GM10847 (cell line): Measurements from ENCODE around the gene OR2Y1.

Source experiments
- POLR2A ChIP-seq: IDR thresholded peaks from 2 replicates; pipeline ENCODE4 v1.6.1; 2011; ENCODE audit not compliant: insufficient read length; ENCODE audit errors: extremely low read depth

OR2Y1 gene

GRCh38 chr5:180744253-180744652 lies 4.4 kb upstream of the OR2Y1 start:
- TF ChIP-seq POLR2A: no peak

- TF ChIP-seq POLR2A: no peak
Measured at GRCh38 chr5:180742727-180743126, 2.9 kb upstream of the OR2Y1 start.

DNA sequence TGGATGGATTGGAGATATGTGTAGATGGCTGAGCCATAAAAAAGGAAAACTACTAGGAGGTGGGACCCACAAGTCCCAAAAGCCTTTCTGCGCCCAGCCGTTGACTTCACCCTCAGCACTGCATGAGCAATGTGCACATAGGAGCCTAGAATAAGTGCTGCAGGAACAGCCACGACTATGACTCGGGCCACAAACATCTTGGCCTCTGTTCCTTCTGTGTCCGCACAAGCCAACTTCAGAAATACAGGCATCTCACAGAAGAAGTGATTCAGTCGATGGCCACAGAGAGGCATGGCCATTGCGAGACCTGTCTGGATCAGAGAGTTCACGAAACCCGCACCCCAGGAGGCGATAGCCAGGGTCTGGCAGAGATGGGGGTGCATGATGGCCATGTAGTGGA lies 587 bp downstream of the OR2Y1 start:
- no peak for TF ChIP-seq POLR2A

- no peak for TF ChIP-seq POLR2A
Measured at GRCh38 chr5:180736536-180736935, 3.3 kb downstream of the OR2Y1 start.

DNA sequence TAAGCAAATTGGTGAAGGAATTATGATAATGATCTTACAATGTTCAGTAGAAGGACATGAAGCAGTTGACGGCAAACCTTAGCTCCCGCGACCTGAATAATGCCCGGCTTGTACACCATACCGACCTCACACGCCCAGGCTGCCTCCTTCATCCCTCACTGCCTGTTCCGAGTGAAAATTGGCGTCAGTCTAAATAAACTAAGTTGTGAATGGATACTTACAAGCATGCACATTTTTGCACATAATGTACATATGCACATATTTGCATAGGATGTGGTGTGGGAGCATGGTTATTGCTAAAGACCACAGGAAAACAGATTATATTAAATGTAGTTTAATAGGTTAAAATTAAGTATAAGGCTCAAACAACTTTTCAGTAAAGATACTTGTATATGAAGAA lies 14.9 kb downstream of the OR2Y1 start:
- no peak for TF ChIP-seq POLR2A

DNA sequence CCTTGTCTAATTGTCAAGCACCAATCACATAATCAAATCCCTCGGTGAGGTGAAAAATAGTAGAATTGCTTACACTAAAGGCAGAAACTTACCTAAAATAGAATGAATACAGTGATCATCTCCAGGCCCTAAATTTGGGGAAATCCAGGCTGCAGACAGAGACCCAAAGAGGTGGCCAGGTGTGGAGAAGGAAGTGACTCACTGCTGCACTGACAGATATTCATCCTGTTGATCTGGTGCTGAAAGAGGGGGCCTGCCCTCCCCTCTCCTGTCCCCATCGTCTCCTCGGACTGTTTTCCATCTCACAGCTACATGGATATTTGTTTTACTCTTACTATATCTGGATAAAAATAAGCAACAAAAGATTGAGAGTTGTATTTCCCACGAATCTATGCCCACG lies 15.9 kb downstream of the OR2Y1 start:
- no peak for TF ChIP-seq POLR2A

- TF ChIP-seq POLR2A: no peak
Measured at GRCh38 chr5:180720486-180720885, 19.4 kb downstream of the OR2Y1 start.

GRCh38 chr5:180719781-180720180 lies 20.1 kb downstream of the OR2Y1 start:
- TF ChIP-seq POLR2A: no peak

GRCh38 chr5:180718810-180719453 lies 20.9 kb downstream of the OR2Y1 start:
- no peak for TF ChIP-seq POLR2A

DNA sequence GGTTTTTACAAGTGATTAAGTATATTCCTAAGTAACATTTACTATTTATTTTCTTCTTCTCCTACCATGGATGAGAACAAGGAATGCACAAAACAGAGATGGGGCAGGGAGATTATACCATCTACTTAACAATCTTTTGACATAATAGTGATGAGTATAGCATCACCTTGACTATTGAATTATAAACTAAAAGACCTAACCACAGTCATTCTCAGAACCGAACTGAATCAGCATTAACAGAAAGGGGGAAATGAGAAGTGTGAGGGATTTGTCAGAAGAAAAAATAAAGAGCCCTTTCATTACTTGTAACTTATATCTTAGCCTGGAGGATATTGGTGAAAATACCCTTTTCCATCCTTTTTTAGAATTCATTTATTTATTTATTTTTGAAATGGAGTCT lies 21.9 kb downstream of the OR2Y1 start:
- no peak for TF ChIP-seq POLR2A

- TF ChIP-seq POLR2A: no peak
Measured at GRCh38 chr5:180704362-180704761, 35.5 kb downstream of the OR2Y1 start.

- no peak for TF ChIP-seq POLR2A
Measured at GRCh38 chr5:180703912-180704311, 35.9 kb downstream of the OR2Y1 start.

- no peak for TF ChIP-seq POLR2A
Measured at GRCh38 chr5:180699042-180699441, 40.8 kb downstream of the OR2Y1 start.

DNA sequence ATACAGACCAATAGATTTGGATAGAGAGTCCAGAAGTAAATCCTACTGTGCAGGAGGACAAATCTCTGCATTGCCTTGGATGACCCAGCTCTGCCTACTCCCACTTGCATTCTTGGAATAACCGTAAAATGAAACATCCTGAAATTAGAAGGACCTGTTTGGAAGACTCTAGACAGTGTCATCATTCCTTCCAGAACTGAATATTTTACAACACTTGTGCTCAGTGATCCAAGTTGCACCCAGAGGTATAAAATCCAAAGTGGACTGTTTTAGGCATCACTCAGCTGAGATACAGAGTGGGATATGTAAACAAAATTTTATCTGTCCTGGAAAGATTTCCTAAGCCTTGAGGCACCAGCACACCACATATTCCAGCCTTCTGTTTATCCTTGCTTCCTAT lies 43.7 kb downstream of the OR2Y1 start:
- TF ChIP-seq POLR2A: no peak

- TF ChIP-seq POLR2A: no peak
Measured at GRCh38 chr5:180692429-180692828, 47.4 kb downstream of the OR2Y1 start.

DNA sequence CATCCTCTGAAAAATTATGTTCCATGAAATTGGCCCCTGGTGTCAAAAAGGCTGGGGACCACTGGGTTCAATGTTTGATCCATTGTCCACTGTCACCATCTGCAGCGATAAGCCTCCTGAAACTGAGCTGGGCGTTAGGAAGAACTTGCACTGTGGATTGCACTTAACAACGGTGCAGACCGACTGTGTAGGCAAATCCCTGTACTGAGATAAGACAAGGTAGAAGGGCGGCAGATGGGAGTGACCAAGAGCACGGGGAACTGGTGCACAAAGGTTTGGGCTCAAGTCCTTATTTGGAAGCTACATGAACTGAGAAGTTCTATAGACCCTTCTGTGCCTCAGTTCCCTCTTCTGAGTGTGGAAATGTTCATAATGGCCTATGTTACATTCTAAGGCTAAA lies 48.8 kb downstream of the OR2Y1 start:
- TF ChIP-seq POLR2A: no peak

- TF ChIP-seq POLR2A: no peak
Measured at GRCh38 chr5:180690562-180690961, 49.3 kb downstream of the OR2Y1 start.
